ENCODE measurements around the gene ITPK1. TPM values are rescaled to one million over a fixed set of nuclear protein-coding genes. Genes with fewer than 3 reads are reported as not detected.

Gene ITPK1
- total and polyA plus RNA-seq, 7 experiments from 2014 or later = 10.2 to 71.8 (median 21.3) TPM

DNA sequence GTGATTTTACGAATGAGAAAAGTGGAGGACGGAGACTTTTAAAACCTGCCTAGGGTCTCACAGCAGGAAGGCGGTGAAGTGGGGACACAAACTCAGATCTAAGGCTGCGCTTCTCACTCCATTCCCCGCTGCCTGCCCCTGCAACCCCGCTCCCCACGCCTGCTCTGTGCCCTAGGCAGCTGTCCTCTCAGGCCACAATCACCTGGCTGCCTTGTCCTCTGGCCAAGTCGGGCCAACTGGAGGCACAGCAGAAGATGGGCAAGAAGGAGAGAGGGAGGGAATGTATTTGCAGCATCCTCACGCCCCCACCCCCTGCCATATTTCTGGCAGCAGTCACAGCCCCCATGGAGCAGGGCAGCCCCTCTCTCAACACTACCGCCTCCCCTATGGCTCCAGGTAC lies 97.8 kb downstream of the ITPK1 start:
- Mint-ChIP-seq H3K4me1 (peaks cover 13 to 36% (median 23%) of the 10 kb centered on the region in 7 donors), H3K27ac (no peak overlapping the region), H3K27me3 (no peaks in the 10 kb centered on the region), H3K36me3 (peaks cover 0 to 13% (median 5%) of the 10 kb centered on the region in 5 donors), H3K4me3 (no peak overlapping the region), H3K9me3 (no peaks in the 10 kb centered on the region)
- intact Hi-C loops (cut with micrococcal nuclease) = no loop called here
- Histone ChIP-seq H3K27me3 (ENCODE audit: control insufficient read depth in 2 of 2, insufficient read depth in 2 of 2, low read length in 2 of 2) (no peaks in the 10 kb centered on the region), H3K9me3 (ENCODE audit: control insufficient read depth in 2 of 3, low read length in 3 of 3) (no peaks in the 10 kb centered on the region), H3K27ac (ENCODE audit: low read depth, low read length) (no peak overlapping the region), H3K4me3 (ENCODE audit: low read length) (no peak overlapping the region), H3K36me3 (ENCODE audit: control insufficient read depth in 2 of 3, insufficient read depth in 3 of 3, low read length in 3 of 3) (peaks cover 0 to 18% (median 0%) of the 10 kb centered on the region in 3 experiments), H3K4me1 (ENCODE audit: control insufficient read depth in 2 of 2, insufficient read depth in 2 of 2, low read length in 2 of 2) (no peaks in the 10 kb centered on the region)
- no peak for DNase-seq
- POLR2A ChIA-PET = no interaction called here
- CTCF ChIA-PET = no interaction called here
- no peak for ATAC-seq

DNA sequence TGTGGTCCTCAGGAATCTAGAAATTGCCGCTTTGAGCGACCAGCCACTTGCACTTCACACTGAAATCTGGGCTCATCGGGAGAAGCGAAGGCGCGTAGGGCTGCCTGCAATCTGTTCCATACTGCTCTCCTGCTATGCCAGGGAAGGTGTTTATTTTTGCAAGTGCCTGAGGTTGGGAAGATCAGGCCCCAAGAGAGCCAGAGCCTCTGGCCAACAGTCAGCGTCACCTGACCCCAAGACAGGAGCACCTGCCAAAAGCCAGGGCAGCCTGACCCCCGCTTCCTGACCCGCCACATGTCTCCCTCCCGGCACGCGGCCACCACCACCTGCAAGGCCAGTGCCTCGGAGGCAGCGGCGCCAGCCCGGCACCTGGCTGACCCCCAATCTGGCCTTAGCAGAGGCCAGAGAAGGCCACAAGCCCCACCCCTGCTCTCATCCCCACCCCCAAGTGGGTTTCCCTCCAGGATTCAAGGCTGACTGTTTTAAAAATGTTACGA lies 98.4 kb downstream of the ITPK1 start:
- Histone ChIP-seq H3K4me3 (ENCODE audit: low read length) (no peak overlapping the region), H3K4me1 (ENCODE audit: control insufficient read depth in 2 of 2, insufficient read depth in 2 of 2, low read length in 2 of 2) (no peaks in the 10 kb centered on the region), H3K27ac (ENCODE audit: low read depth, low read length) (no peak overlapping the region), H3K9me3 (ENCODE audit: control insufficient read depth in 2 of 3, low read length in 3 of 3) (no peaks in the 10 kb centered on the region), H3K36me3 (ENCODE audit: control insufficient read depth in 2 of 3, insufficient read depth in 3 of 3, low read length in 3 of 3) (peaks cover 0 to 18% (median 0%) of the 10 kb centered on the region in 3 experiments), H3K27me3 (ENCODE audit: control insufficient read depth in 2 of 2, insufficient read depth in 2 of 2, low read length in 2 of 2) (no peaks in the 10 kb centered on the region)
- Mint-ChIP-seq H3K4me1 (peaks cover 13 to 35% (median 23%) of the 10 kb centered on the region in 7 donors), H3K36me3 (peaks cover 0 to 13% (median 3%) of the 10 kb centered on the region in 5 donors), H3K4me3 (no peak overlapping the region), H3K27ac (no peak overlapping the region), H3K27me3 (no peaks in the 10 kb centered on the region), H3K9me3 (no peaks in the 10 kb centered on the region)
- ChIA-PET POLR2A (no interaction called here), CTCF (no interaction called here)
- intact Hi-C loops (cut with micrococcal nuclease) = no loop called here
- ATAC-seq (no peak), DNase-seq (no peak)

DNA sequence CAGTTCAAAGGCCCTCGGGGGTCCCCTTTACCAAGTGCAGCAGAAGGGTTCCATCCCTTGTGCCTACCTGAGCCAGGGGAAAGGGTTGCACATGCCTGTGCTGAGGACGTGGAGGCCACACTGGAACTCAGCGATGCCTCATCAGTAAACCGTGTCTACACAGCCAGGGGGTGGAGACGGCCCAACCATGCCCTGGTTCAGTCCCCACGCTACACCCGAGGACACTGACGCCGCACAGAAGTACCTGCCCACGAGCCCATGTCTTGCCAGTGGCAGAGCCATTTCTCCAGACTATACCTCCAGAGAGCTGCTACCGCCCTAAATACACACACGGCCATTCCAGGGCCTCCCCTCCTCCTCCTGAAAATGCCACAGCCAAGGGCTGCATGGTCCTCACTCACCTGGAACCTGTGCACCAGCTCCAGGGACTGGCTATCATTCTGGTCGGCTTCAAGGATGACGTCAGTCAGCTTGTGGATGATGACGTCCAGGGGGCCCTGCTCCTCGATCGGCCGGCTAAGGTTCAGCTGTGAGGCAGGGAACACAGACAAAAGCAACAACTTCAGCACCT lies 99.4 kb downstream of the ITPK1 start:
- Histone ChIP-seq H3K4me3 (ENCODE audit: low read length) (no peak overlapping the region), H3K4me1 (ENCODE audit: control insufficient read depth in 2 of 2, insufficient read depth in 2 of 2, low read length in 2 of 2) (no peaks in the 10 kb centered on the region), H3K27ac (ENCODE audit: low read depth, low read length) (no peak overlapping the region), H3K27me3 (ENCODE audit: control insufficient read depth in 2 of 2, insufficient read depth in 2 of 2, low read length in 2 of 2) (no peaks in the 10 kb centered on the region), H3K36me3 (ENCODE audit: control insufficient read depth in 2 of 3, insufficient read depth in 3 of 3, low read length in 3 of 3) (peaks cover 0 to 18% (median 0%) of the 10 kb centered on the region in 3 experiments), H3K9me3 (ENCODE audit: control insufficient read depth in 2 of 3, low read length in 3 of 3) (no peaks in the 10 kb centered on the region)
- ChIA-PET CTCF (no interaction called here), POLR2A (no interaction called here)
- Mint-ChIP-seq H3K27me3 (no peaks in the 10 kb centered on the region), H3K9me3 (no peaks in the 10 kb centered on the region), H3K27ac (peak overlapping the region in 1 of 9 donors; percentile 10), H3K4me3 (no peak overlapping the region), H3K4me1 (peaks cover 18 to 30% (median 26%) of the 10 kb centered on the region in 7 donors), H3K36me3 (peaks cover 0 to 9% (median 0%) of the 10 kb centered on the region in 5 donors)
- ATAC-seq (no peak), DNase-seq (no peak)
- intact Hi-C loops (cut with micrococcal nuclease) = no loop called here

DNA sequence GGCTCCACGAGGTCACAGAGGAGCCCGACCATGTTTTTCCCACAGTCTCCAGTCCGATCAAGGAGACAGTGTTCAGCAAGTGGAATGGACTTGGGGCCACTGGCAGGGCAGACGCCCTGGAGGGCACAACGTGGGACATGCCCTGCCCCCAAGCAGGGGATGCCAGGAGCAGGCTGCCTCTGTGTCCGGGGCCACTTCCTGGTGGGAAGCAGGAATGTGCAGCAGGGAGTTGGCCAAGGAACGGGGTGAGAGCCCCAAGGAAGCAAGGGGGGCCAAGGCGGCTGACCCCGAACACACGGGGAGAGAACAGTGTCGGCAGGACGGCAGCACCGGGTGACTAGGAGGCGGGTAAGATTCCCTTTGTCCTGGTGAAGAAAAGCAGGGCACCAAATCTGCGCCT lies 100.2 kb downstream of the ITPK1 start:
- CTCF ChIA-PET = no interaction called here
- no peaks in the 10 kb centered on the region for H3K4me1 ChIP-seq (ENCODE audit: control insufficient read depth in 2 of 2, insufficient read depth in 2 of 2, low read length in 2 of 2)
- POLR2A ChIA-PET = no interaction called here
- no peak overlapping the region for H3K4me3 Mint-ChIP-seq
- H3K9me3 ChIP-seq (ENCODE audit: control insufficient read depth in 2 of 3, low read length in 3 of 3) = no peaks in the 10 kb centered on the region
- ATAC-seq = no peak
- no peak overlapping the region for H3K27ac ChIP-seq (ENCODE audit: low read depth, low read length)
- H3K36me3 ChIP-seq (ENCODE audit: control insufficient read depth in 2 of 3, insufficient read depth in 3 of 3, low read length in 3 of 3) = peaks cover 0 to 18% (median 0%) of the 10 kb centered on the region in 3 experiments
- H3K4me1 Mint-ChIP-seq = peaks cover 18 to 29% (median 25%) of the 10 kb centered on the region in 7 donors
- no peaks in the 10 kb centered on the region for H3K9me3 Mint-ChIP-seq
- peaks cover 0 to 9% (median 0%) of the 10 kb centered on the region in 5 donors for H3K36me3 Mint-ChIP-seq
- H3K4me3 ChIP-seq (ENCODE audit: low read length) = no peak overlapping the region
- DNase-seq = no peak
- no peak overlapping the region for H3K27ac Mint-ChIP-seq
- H3K27me3 Mint-ChIP-seq = no peaks in the 10 kb centered on the region
- intact Hi-C loops (cut with micrococcal nuclease) = no loop called here
- no peaks in the 10 kb centered on the region for H3K27me3 ChIP-seq (ENCODE audit: control insufficient read depth in 2 of 2, insufficient read depth in 2 of 2, low read length in 2 of 2)

DNA sequence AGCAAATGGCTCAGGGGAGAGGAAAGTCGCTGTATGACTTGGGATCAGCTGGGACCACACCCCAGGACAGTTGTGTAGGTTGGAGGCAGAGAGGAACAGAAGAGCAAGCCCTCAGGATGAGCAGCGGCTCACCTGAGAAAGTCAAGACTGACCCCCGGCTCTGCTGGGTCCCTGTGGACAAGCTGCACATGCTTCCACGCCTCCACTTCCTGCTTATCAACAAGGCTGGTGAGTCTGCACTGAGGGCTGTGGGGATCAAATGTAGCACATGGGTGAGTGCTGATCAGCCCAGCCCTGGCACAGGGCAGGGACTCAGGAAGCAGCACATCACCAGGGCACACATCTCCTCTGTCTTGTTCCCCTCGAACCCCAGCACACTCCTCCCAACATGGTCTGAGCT lies 100.7 kb downstream of the ITPK1 start:
- H3K27ac Mint-ChIP-seq = no peak overlapping the region
- ChIA-PET POLR2A (no interaction called here), CTCF (no interaction called here)

DNA sequence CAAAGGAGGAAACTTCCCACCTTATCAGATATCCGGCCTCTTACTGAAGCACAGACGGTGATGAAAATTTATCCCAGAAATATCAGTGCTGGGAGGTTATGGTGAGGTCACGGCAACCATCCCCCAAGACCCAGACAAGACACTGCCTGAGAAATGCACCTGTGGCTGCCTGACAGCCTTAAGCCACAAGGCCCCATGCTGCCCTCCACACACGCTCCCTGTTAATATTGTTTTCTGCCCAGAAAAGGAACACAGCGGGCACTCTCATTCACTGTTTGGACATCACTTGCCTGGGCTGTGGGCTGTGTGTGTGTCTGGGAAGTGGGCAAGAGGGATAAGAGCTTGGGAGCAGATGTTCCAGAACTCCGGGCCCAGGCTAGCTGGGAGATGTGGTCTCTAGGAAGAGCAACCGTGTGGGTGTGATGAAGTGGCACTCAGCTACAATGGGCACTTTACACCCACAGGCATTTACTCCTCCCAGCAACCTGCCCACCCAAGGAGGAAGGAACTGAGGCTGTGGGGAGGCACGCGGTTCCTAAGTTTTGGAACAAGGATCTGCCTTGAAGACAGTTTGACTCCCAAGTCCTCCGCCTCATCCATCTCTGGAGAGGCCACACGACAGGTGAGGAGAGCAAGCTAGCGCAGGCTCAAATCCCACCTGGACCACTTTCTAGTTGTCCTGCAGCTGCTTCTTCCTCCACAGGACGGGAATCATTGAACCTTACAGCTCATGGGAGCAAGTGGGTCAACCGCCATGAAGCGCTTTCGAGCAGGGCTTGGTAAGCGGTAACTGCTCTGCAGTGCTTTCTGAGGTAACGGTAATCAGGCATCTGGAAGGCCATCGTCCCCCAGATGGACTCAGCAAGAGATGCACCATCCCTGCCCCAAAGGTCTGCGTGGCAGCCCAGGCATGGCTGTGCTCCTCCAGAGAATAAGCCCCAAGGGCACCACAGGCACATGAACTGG lies 101.4 kb downstream of the ITPK1 start:
- Mint-ChIP-seq H3K36me3 (peaks cover 0 to 9% (median 0%) of the 10 kb centered on the region in 5 donors), H3K9me3 (no peaks in the 10 kb centered on the region), H3K27me3 (no peaks in the 10 kb centered on the region), H3K4me3 (no peak overlapping the region), H3K4me1 (peaks cover 17 to 29% (median 23%) of the 10 kb centered on the region in 7 donors), H3K27ac (peak overlapping the region in 2 of 9 donors; percentile 45 to 73)
- no peak overlapping the region for H3K4me3 ChIP-seq (ENCODE audit: low read length)
- H3K4me1 ChIP-seq (ENCODE audit: control insufficient read depth in 2 of 2, insufficient read depth in 2 of 2, low read length in 2 of 2) = no peaks in the 10 kb centered on the region
- H3K27me3 ChIP-seq (ENCODE audit: control insufficient read depth in 2 of 2, insufficient read depth in 2 of 2, low read length in 2 of 2) = no peaks in the 10 kb centered on the region
- ATAC-seq = no peak
- intact Hi-C loops (cut with micrococcal nuclease) = no loop called here
- H3K9me3 ChIP-seq (ENCODE audit: control insufficient read depth in 2 of 3, low read length in 3 of 3) = no peaks in the 10 kb centered on the region
- ChIA-PET CTCF (no interaction called here), POLR2A (no interaction called here)
- no peak for DNase-seq
- no peak overlapping the region for H3K27ac ChIP-seq (ENCODE audit: low read depth, low read length)
- H3K36me3 ChIP-seq (ENCODE audit: control insufficient read depth in 2 of 3, insufficient read depth in 3 of 3, low read length in 3 of 3) = peaks cover 0 to 18% (median 0%) of the 10 kb centered on the region in 3 experiments

More for the DNA sequence above, 100.7 kb downstream of the ITPK1 start:
- Histone ChIP-seq H3K9me3 (ENCODE audit: control insufficient read depth in 2 of 3, low read length in 3 of 3) (no peaks in the 10 kb centered on the region), H3K4me3 (ENCODE audit: low read length) (no peak overlapping the region), H3K4me1 (ENCODE audit: control insufficient read depth in 2 of 2, insufficient read depth in 2 of 2, low read length in 2 of 2) (no peaks in the 10 kb centered on the region), H3K36me3 (ENCODE audit: control insufficient read depth in 2 of 3, insufficient read depth in 3 of 3, low read length in 3 of 3) (peaks cover 0 to 18% (median 0%) of the 10 kb centered on the region in 3 experiments), H3K27me3 (ENCODE audit: control insufficient read depth in 2 of 2, insufficient read depth in 2 of 2, low read length in 2 of 2) (no peaks in the 10 kb centered on the region), H3K27ac (ENCODE audit: low read depth, low read length) (no peak overlapping the region)
- DNase-seq (no peak), ATAC-seq (no peak)
- peaks cover 17 to 29% (median 23%) of the 10 kb centered on the region in 7 donors for H3K4me1 Mint-ChIP-seq
- H3K36me3 Mint-ChIP-seq = peaks cover 0 to 9% (median 0%) of the 10 kb centered on the region in 5 donors
- intact Hi-C loops (cut with micrococcal nuclease) = no loop called here
- no peaks in the 10 kb centered on the region for H3K27me3 Mint-ChIP-seq
- no peak overlapping the region for H3K4me3 Mint-ChIP-seq
- H3K9me3 Mint-ChIP-seq = no peaks in the 10 kb centered on the region
